ENCODE data around the gene ASIC3. TPM values are rescaled to one million over a fixed set of nuclear protein-coding genes. Genes with fewer than 3 reads are reported as not detected.

Gene ASIC3
- total and polyA plus RNA-seq, 2 donors (not counting 3 experiments of a cell fraction or from before 2014, with no cell fraction given) = 0.69 to 0.70 TPM

DNA sequence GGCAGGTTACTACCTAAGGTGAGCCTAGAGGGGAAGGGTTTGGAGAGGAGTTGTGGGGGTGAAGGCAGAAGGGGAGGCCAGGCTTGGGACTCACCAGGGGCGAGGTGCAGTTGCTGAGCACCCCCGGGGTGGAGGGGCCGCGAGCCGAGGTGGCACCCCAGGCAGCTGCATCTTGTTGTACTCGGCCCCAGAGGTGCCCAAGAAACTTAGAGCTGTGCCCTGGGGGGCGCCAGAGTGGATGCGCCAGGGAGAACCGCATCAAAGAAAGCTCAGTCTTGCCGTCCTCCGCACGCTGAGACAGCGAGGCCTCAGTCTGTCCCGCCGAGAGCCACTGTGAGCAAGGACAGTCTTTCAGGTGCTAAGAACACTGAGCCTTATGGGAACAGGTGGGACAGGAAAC lies 31.4 kb upstream of the ASIC3 start:
- Histone ChIP-seq H3K27me3 (ENCODE audit: control insufficient read depth in 2 of 2, insufficient read depth in 2 of 2, low read length in 2 of 2) (peaks cover 10 to 14% of the 10 kb centered on the region in 2 experiments), H3K79me2 (ENCODE audit: control insufficient read depth, insufficient read depth, low read length) (no peaks in the 10 kb centered on the region), H3K4me2 (ENCODE audit: insufficient read depth, low read length) (no peak overlapping the region), H2AFZ (ENCODE audit: low read depth, low read length) (no peak overlapping the region), H3K4me3 (replicated peaks in 1 of 3; ENCODE audit: insufficient read depth in 1 of 3, low read depth in 1 of 3, low read length in 3 of 3) (no peak overlapping the region), H3K9me3 (replicated peaks; ENCODE audit: control insufficient read depth, insufficient read depth, low read length) (no peaks in the 10 kb centered on the region), H3K4me1 (ENCODE audit: control insufficient read depth, extremely low read depth, insufficient read depth, low read length) (peaks cover 15% of the 10 kb centered on the region), H3K36me3 (ENCODE audit: control insufficient read depth in 2 of 2, extremely low read depth in 1 of 2, insufficient read depth in 2 of 2, low read length in 2 of 2) (peaks cover 0 to 16% of the 10 kb centered on the region in 2 experiments), H3K27ac (ENCODE audit: insufficient read depth, low read depth, low read length) (no peak overlapping the region), H4K20me1 (replicated peaks; ENCODE audit: control insufficient read depth, extremely low read depth, insufficient read depth, low read length) (no peaks in the 10 kb centered on the region), H3K9me1 (replicated peaks; ENCODE audit: control insufficient read depth, extremely low read depth, insufficient read depth, low read length) (no peaks in the 10 kb centered on the region), H3K9ac (replicated peaks; ENCODE audit: extremely low read depth, insufficient read depth, low read length) (no peak overlapping the region)
- intact Hi-C loops (cut with micrococcal nuclease) (no loop called here), dilution Hi-C loops (cut with MboI; ENCODE audit: extremely low pct_ligation_motif_present, low sequenced_read_pairs) (no loop called here)
- ChIA-PET POLR2A (no interaction called here), CTCF (interaction anchor here (0.7 to 8.8 kb wide), 6 partner anchors 9 to 119 kb away, joined by 3 to 107 read pairs (median 8); no protein-coding TSS in a partner anchor)
- no peak for FAIRE-seq
- TF ChIP-seq POLR2AphosphoS5 (IDR thresholded peaks at IDR 0.05; ENCODE audit: insufficient read depth, low read depth, low read length) (no peak), MYC (IDR thresholded peaks at IDR 0.05; ENCODE audit: low read depth, low read length) (no peak), MAX (IDR thresholded peaks at IDR 0.05; ENCODE audit: insufficient read depth, insufficient read length) (no peak), POLR2A (IDR thresholded peaks at IDR 0.05; ENCODE audit: low read depth, low read length) (no peak), JUN (IDR thresholded peaks at IDR 0.05; ENCODE audit: borderline replicate concordance, insufficient read depth, insufficient read length, low read depth) (no peak), FOS (IDR thresholded peaks at IDR 0.05; ENCODE audit: borderline replicate concordance, insufficient read depth, low read length) (no peak), EZH2 (IDR thresholded peaks at IDR 0.05; ENCODE audit: borderline replicate concordance, low read depth, low read length, severe bottlenecking) (no peak)
- TF ChIP-seq, protein P1, sequence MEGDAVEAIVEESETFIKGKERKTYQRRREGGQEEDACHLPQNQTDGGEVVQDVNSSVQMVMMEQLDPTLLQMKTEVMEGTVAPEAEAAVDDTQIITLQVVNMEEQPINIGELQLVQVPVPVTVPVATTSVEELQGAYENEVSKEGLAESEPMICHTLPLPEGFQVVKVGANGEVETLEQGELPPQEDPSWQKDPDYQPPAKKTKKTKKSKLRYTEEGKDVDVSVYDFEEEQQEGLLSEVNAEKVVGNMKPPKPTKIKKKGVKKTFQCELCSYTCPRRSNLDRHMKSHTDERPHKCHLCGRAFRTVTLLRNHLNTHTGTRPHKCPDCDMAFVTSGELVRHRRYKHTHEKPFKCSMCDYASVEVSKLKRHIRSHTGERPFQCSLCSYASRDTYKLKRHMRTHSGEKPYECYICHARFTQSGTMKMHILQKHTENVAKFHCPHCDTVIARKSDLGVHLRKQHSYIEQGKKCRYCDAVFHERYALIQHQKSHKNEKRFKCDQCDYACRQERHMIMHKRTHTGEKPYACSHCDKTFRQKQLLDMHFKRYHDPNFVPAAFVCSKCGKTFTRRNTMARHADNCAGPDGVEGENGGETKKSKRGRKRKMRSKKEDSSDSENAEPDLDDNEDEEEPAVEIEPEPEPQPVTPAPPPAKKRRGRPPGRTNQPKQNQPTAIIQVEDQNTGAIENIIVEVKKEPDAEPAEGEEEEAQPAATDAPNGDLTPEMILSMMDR (IDR thresholded peaks at IDR 0.05; ENCODE audit: extremely low read depth in 1 of 2, insufficient read depth in 1 of 2, low read depth in 1 of 2, low read length in 2 of 2) = no peak
- BruUV-seq (replicated peaks) = no TSS peak
- DNase-seq (ENCODE audit: low read depth, low spot score) = no peak

All from endothelial cell of umbilical vein (primary cell).